IPS-20b (cell line): ENCODE results near the gene STRIP1.

Source experiments
- H3K27ac ChIP-seq: one replicate; pipeline ENCODE4 v1.5.1; 2013; ENCODE audit warnings: low read length
- H3K27me3 ChIP-seq: 2 replicates; pipeline ENCODE4 v1.6.1; 2013; ENCODE audit warnings: mild to moderate bottlenecking, low read length, inconsistent platforms; ENCODE audit not compliant: insufficient read depth
- H3K36me3 ChIP-seq: 2 replicates; pipeline ENCODE4 v1.6.1; 2013; ENCODE audit warnings: low read depth, mild to moderate bottlenecking, inconsistent platforms, low read length, moderate library complexity; ENCODE audit not compliant: insufficient read depth
- H3K4me1 ChIP-seq: 2 replicates; pipeline ENCODE4 v1.6.1; 2013; ENCODE audit warnings: mild to moderate bottlenecking, control low read depth, inconsistent platforms, low read length, moderate library complexity; ENCODE audit not compliant: insufficient read depth
- H3K4me3 ChIP-seq: 2 replicates; pipeline ENCODE4 v1.5.1; 2013; ENCODE audit warnings: mild to moderate bottlenecking, low read length, inconsistent platforms
- H3K9ac ChIP-seq: 2 replicates; pipeline ENCODE4 v1.6.1; 2013; ENCODE audit warnings: low read depth, mild to moderate bottlenecking, inconsistent platforms, low read length, moderate library complexity
- H3K9me3 ChIP-seq: 2 replicates; pipeline ENCODE4 v1.6.1; 2013; ENCODE audit warnings: mild to moderate bottlenecking, low read depth, low read length, inconsistent platforms; ENCODE audit not compliant: insufficient read depth

STRIP1 gene

DNA sequence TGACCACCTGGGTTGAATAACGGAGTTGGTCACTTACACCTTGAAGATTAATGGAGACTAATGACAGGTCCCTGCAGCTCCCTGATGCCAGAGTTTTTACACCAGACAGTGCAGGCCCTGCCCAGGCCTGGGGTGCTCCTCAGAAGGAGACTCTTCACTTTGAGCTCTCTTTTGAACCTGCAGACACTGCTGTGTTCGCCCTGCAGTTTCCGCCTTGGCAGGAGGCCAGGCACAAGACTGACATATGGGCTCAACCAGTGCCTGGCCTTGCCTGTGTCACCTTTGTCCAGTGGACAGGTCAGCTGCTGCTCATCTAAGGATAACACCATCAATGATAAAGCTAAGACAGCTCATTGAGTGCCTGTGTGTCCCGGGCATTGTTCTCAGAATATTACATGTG lies 5.2 kb downstream of the STRIP1 start:
- H3K4me3 ChIP-seq, result no peak overlapping the region
- no peaks in the 10 kb centered on the region for H3K27me3 ChIP-seq
- H3K4me1 ChIP-seq, result peaks cover 4% of the 10 kb centered on the region; the same call in 1 of the 2 replicates
- no peaks in the 10 kb centered on the region for H3K9me3 ChIP-seq
- peaks cover 76% of the 10 kb centered on the region for H3K36me3 ChIP-seq
- H3K27ac ChIP-seq, result no peak overlapping the region
- no peak overlapping the region for H3K9ac ChIP-seq

GRCh38 chr1:110040548-110040947 lies 6.1 kb downstream of the STRIP1 start:
- H3K9me3 ChIP-seq, result no peaks in the 10 kb centered on the region
- H3K27me3 ChIP-seq, result no peaks in the 10 kb centered on the region
- peaks cover 85% of the 10 kb centered on the region for H3K36me3 ChIP-seq
- no peak overlapping the region for H3K4me3 ChIP-seq
- no peak overlapping the region for H3K27ac ChIP-seq
- H3K9ac ChIP-seq, result no peak overlapping the region
- H3K4me1 ChIP-seq, result peaks cover 3% of the 10 kb centered on the region; the same call in 1 of the 2 replicates

- Histone ChIP-seq H3K9me3 (no peaks in the 10 kb centered on the region), H3K9ac (no peak overlapping the region; the same call in 1 of the 2 replicates), H3K27ac (no peak overlapping the region), H3K4me3 (no peak overlapping the region), H3K36me3 (peaks cover 98% of the 10 kb centered on the region), H3K27me3 (no peaks in the 10 kb centered on the region), H3K4me1 (no peaks in the 10 kb centered on the region)
Measured at GRCh38 chr1:110043016-110043415, 8.6 kb downstream of the STRIP1 start.

DNA sequence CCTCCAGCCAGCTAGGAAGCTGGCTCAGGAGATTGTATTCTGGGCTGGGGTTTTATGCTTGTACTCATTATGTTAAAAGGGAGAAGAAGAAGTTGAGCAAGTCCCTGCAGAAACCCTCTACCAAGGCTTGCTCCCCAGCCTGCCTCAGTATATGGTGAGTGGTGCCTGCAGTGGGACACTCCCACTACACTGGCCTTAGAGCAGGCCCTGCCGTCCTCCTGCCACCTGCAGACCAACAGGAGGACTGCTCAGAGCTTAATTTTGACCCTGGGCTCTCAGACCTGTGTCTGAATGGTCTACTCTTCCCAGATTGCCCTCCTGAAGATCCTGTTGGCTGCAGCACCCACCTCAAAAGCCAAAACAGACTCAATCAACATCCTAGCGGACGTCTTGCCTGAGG lies 13.0 kb downstream of the STRIP1 start:
- Histone ChIP-seq H3K9me3 (no peaks in the 10 kb centered on the region), H3K4me3 (no peak overlapping the region), H3K27me3 (no peaks in the 10 kb centered on the region), H3K36me3 (peaks cover 98% of the 10 kb centered on the region), H3K9ac (no peak overlapping the region), H3K27ac (no peak overlapping the region), H3K4me1 (no peaks in the 10 kb centered on the region)

DNA sequence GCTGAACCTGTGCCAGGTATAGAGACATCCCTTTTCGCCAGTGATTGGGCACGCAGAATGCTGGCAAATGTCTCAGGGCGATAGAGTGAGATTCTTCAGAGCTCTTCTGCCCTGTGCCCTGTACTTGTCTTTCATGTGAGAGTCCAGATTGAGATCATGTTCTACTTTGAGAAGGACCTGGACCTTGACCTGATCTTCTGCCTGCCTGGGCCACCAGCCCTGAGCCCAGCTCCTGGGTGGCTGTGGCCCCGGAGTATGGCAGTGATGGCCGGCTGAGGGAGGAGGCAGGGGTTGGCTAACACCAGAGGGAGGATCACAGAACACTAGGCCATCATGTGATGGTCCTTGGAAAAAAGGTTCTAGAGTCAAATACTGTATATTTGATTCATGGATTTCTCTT lies 13.8 kb downstream of the STRIP1 start:
- Histone ChIP-seq H3K27me3 (no peaks in the 10 kb centered on the region), H3K36me3 (peaks cover 98% of the 10 kb centered on the region), H3K9me3 (no peaks in the 10 kb centered on the region), H3K4me1 (no peaks in the 10 kb centered on the region), H3K27ac (no peak overlapping the region), H3K9ac (no peak overlapping the region), H3K4me3 (no peak overlapping the region)

DNA sequence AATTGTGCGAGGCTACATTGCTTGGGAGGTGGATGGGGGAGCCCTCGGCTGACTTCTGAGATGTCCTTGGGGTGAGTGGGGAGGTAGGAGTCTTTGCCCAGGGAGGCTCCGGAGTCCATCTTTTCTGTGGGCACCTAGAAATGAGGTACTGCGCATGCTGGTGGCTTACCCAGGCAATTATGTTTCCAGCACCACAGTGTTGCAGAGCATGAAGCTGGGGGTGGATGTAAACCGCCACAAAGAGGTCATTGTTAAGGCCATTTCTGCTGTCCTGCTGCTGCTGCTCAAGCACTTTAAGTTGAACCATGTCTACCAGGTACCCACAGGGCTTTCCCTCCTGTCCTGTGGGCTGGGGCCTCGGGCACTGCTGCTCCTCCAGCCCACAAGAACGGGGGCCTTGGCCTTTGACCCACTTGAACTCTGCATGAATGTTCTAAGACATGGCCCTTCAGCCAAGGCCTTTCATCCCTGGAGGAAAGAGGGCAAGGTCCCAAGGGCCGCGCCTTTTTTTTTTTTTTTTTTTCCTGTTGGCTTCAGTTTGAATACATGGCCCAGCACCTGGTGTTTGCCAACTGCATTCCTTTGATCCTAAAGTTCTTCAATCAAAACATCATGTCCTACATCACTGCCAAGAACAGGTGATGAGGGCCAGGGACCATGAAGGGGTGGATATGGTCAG lies 14.6 kb downstream of the STRIP1 start:
- Histone ChIP-seq H3K27ac (no peak overlapping the region), H3K9me3 (no peaks in the 10 kb centered on the region), H3K9ac (no peak overlapping the region), H3K27me3 (no peaks in the 10 kb centered on the region), H3K36me3 (peaks cover 97% of the 10 kb centered on the region), H3K4me1 (no peaks in the 10 kb centered on the region), H3K4me3 (no peak overlapping the region)

GRCh38 chr1:110049801-110050601 lies 15.6 kb downstream of the STRIP1 start:
- H3K36me3 ChIP-seq, result peaks cover 97% of the 10 kb centered on the region
- no peaks in the 10 kb centered on the region for H3K4me1 ChIP-seq
- no peak overlapping the region for H3K9ac ChIP-seq

GRCh38 chr1:110050602-110051261 lies 16.3 kb downstream of the STRIP1 start:
- Histone ChIP-seq H3K36me3 (peaks cover 97% of the 10 kb centered on the region), H3K4me3 (no peak overlapping the region), H3K9me3 (no peaks in the 10 kb centered on the region), H3K9ac (no peak overlapping the region), H3K27me3 (no peaks in the 10 kb centered on the region), H3K4me1 (no peaks in the 10 kb centered on the region), H3K27ac (no peak overlapping the region)

More at GRCh38 chr1:110049801-110050601, 15.6 kb downstream of the STRIP1 start:
- H3K27me3 ChIP-seq, result no peaks in the 10 kb centered on the region
- no peaks in the 10 kb centered on the region for H3K9me3 ChIP-seq
- no peak overlapping the region for H3K27ac ChIP-seq
- H3K4me3 ChIP-seq, result no peak overlapping the region

DNA sequence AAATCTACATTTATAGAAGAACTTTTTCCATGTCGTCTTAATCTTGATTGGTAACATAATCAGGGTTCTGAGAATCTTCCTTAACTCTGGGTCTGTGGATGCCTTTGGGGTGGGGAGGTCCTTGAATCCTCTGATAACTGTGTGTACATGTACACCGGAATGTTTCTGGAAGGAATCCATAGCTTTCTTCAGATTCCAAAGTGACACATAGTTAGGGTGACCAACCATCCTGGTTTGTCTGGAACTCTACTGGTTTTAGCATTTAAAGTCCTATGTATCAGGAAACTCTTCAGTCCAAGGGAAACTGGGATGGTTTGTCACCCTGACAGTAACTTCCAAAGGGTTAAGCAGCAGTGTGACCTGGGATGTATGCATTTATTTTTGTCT lies 16.8 kb downstream of the STRIP1 start:
- Histone ChIP-seq H3K36me3 (peaks cover 97% of the 10 kb centered on the region), H3K27me3 (no peaks in the 10 kb centered on the region), H3K4me3 (no peak overlapping the region), H3K9me3 (no peaks in the 10 kb centered on the region), H3K4me1 (no peaks in the 10 kb centered on the region), H3K27ac (no peak overlapping the region), H3K9ac (no peak overlapping the region)

- Histone ChIP-seq H3K27ac (no peak overlapping the region), H3K27me3 (no peaks in the 10 kb centered on the region), H3K36me3 (peaks cover 98% of the 10 kb centered on the region), H3K9me3 (no peaks in the 10 kb centered on the region), H3K9ac (no peak overlapping the region), H3K4me3 (no peak overlapping the region), H3K4me1 (no peaks in the 10 kb centered on the region)
Measured at GRCh38 chr1:110053552-110054428, 19.4 kb downstream of the STRIP1 start.
